Hepatocyte (in vitro differentiated cells): ENCODE data around the gene FXYD1. TPM values are rescaled to one million over a fixed set of nuclear protein-coding genes. Genes with fewer than 3 reads are reported as not detected.

Experiments
- DNase-seq: peaks from one replicate; pipeline ENCODE4 v3.0.0-alpha.2; 2016; ENCODE audit warnings: low spot score
- H2AFZ ChIP-seq: fragments of 200-600 bp; sonication (generic); 2 replicates; pipeline ENCODE4 v1.6.0; 2016; ENCODE audit warnings: antibody characterized with exemption, mild to moderate bottlenecking
- H3K27ac ChIP-seq: fragments of 200-600 bp; sonication (generic); 2 replicates; pipeline ENCODE4 v1.5.1; 2016; ENCODE audit warnings: mild to moderate bottlenecking
- H3K27me3 ChIP-seq: fragments of 200-600 bp; sonication (generic); 2 replicates; pipeline ENCODE4 v1.6.1; 2016
- H3K36me3 ChIP-seq: fragments of 200-600 bp; sonication (generic); replicated peaks from 2 replicates; pipeline ENCODE4 v1.5.1; 2016; ENCODE audit warnings: low read depth; ENCODE audit not compliant: insufficient read depth
- H3K4me1 ChIP-seq: fragments of 200-600 bp; sonication (generic); 2 replicates; pipeline ENCODE4 v1.5.1; 2016; ENCODE audit warnings: mild to moderate bottlenecking, moderate library complexity; ENCODE audit not compliant: insufficient read depth
- H3K4me2 ChIP-seq: fragments of 200-600 bp; sonication (generic); 2 replicates; pipeline ENCODE4 v1.6.0; 2016
- H3K4me3 ChIP-seq: fragments of 200-600 bp; sonication (generic); 2 replicates; pipeline ENCODE4 v1.5.1; 2016; ENCODE audit warnings: mild to moderate bottlenecking
- H3K79me2 ChIP-seq: fragments of 200-600 bp; sonication (generic); 2 replicates; pipeline ENCODE4 v1.6.0; 2017; ENCODE audit warnings: mild to moderate bottlenecking
- H3K9me2 ChIP-seq: fragments of 200-600 bp; sonication (generic); replicated peaks from 2 replicates; pipeline ENCODE4 v1.6.0; 2017; ENCODE audit warnings: mild to moderate bottlenecking; ENCODE audit not compliant: insufficient read depth
- H3K9me3 ChIP-seq: fragments of 200-600 bp; sonication (generic); 2 replicates; pipeline ENCODE4 v1.5.1; 2016; ENCODE audit warnings: low read depth, mild to moderate bottlenecking
- H4K20me1 ChIP-seq: fragments of 200-600 bp; sonication (generic); 2 replicates; pipeline ENCODE4 v1.6.0; 2016; ENCODE audit warnings: mild to moderate bottlenecking; ENCODE audit not compliant: insufficient read depth, poor library complexity, severe bottlenecking
- EZH2 ChIP-seq: fragments of 200-600 bp; sonication (generic); IDR thresholded peaks from 2 replicates; pipeline ENCODE4 v1.6.1; 2016; ENCODE audit warnings: antibody characterized with exemption, mild to moderate bottlenecking, borderline replicate concordance
- EZH2phosphoT487 ChIP-seq: fragments of 200-600 bp; sonication (generic); IDR thresholded peaks from one replicate; pipeline ENCODE4 v1.6.1; 2018; ENCODE audit warnings: antibody characterized with exemption, mild to moderate bottlenecking, low read depth, moderate library complexity; ENCODE audit not compliant: unreplicated experiment, severe bottlenecking
- WGBS: methylation state at CpG from one replicate; pipeline ENCODE4 v1.1.6; 2016; ENCODE audit warnings: low lambda C conversion rate; ENCODE audit errors: missing lambda C conversion rate; 5-methylcytosine and 5-hydroxymethylcytosine counted together
- polyA plus RNA-seq: library from polyadenylated mRNA; unstranded; fragments of >200 nt; fragmentation: Nextera tagmentation; extraction: Ambion mirVana; gene quantifications from 2 replicates; pipeline ENCODE4 v1.2.1, GENCODE V29; 2016
- total RNA-seq: library from RNA; depleted of rRNA; stranded (reverse); fragments of >200 nt; gene quantifications from 2 replicates; pipeline ENCODE4 v1.2.3, GENCODE V29; 2014
- TF ChIP-seq, protein P1 (sequence below): fragments of 200-600 bp; sonication (generic); IDR thresholded peaks from 2 replicates; pipeline ENCODE4 v1.5.1; 2016; ENCODE audit warnings: antibody characterized with exemption, mild to moderate bottlenecking; ENCODE audit not compliant: poor library complexity

The FXYD1 gene
- total and polyA plus RNA-seq, 2 experiments from 2014 or later = 2.9 to 22.0 TPM

DNA sequence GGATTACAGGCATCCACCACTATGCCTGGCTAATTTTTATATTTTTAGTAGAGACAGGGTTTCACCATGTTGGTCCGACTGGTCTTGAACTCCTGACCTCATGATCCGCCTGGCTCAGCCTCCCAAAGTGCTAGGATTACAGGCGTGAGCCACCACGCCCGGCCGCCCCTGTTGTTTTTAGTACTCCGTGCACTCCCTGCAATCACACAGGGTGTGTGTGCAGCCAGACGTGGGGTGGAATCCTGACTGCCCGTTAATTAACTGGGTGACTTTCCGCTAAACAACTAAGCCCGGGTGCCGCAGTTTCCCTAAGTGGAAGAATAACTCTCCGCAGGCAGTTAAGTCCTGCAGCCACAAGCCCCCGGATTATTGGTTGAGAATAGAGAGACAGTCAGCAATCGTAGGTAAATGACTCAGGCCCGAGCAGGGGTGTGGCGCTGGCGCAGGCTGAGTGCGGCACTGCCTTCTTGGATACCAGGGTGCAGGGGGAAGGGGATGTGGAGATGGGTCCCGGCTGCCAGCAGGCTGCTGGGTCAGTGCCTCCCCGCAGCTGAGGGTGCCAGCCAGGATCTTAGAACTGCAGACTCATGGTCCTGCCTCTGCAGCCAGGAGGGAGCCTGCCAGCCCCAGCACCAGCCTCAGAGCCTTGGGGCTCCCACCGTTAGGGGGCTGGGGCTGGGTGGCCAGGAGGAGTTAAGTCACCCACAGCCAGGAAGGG lies 29.1 kb upstream of the FXYD1 start:
- no peak overlapping the region for H2AFZ ChIP-seq
- DNase-seq = no peak
- 79% methylated on average over 22 of the region's 22 CpGs for WGBS
- H3K4me3 ChIP-seq = no peak overlapping the region
- no peak overlapping the region for H3K27ac ChIP-seq
- H3K4me1 ChIP-seq = no peaks in the 10 kb centered on the region
- no peaks in the 10 kb centered on the region for H3K9me3 ChIP-seq
- H4K20me1 ChIP-seq = no peaks in the 10 kb centered on the region
- no peak for TF ChIP-seq EZH2phosphoT487
- no peaks in the 10 kb centered on the region for H3K36me3 ChIP-seq
- H3K79me2 ChIP-seq = no peaks in the 10 kb centered on the region
- no peak overlapping the region for H3K4me2 ChIP-seq
- H3K27me3 ChIP-seq = no peaks in the 10 kb centered on the region
- H3K9me2 ChIP-seq = no peaks in the 10 kb centered on the region

DNA sequence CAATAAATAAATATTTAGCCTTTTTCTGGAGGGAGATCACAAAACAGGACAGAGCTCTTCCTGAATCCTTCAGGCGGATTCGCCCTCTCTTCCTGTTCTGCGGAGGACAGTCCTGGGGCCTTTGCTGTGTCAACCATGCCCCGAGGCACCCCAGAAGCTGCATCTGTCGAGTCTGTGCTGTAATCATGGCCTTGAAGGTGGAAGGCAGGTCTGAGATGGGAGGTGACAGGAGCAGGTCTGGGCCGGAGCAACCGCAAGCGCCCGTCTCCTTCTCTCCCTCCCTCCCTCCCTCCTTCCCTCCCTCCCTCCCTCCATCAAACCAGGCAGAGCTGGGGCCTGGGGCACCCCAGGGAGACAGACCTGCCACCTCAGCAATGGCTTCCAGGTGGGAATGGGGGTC lies 27.6 kb upstream of the FXYD1 start:
- Histone ChIP-seq H3K27me3 (no peaks in the 10 kb centered on the region), H4K20me1 (no peaks in the 10 kb centered on the region), H3K4me3 (no peak overlapping the region), H3K4me1 (no peaks in the 10 kb centered on the region), H3K36me3 (no peaks in the 10 kb centered on the region), H3K9me3 (no peaks in the 10 kb centered on the region), H3K4me2 (no peak overlapping the region), H3K9me2 (no peaks in the 10 kb centered on the region), H3K79me2 (peaks cover 3% of the 10 kb centered on the region), H2AFZ (no peak overlapping the region), H3K27ac (no peak overlapping the region)
- TF ChIP-seq, protein P1, sequence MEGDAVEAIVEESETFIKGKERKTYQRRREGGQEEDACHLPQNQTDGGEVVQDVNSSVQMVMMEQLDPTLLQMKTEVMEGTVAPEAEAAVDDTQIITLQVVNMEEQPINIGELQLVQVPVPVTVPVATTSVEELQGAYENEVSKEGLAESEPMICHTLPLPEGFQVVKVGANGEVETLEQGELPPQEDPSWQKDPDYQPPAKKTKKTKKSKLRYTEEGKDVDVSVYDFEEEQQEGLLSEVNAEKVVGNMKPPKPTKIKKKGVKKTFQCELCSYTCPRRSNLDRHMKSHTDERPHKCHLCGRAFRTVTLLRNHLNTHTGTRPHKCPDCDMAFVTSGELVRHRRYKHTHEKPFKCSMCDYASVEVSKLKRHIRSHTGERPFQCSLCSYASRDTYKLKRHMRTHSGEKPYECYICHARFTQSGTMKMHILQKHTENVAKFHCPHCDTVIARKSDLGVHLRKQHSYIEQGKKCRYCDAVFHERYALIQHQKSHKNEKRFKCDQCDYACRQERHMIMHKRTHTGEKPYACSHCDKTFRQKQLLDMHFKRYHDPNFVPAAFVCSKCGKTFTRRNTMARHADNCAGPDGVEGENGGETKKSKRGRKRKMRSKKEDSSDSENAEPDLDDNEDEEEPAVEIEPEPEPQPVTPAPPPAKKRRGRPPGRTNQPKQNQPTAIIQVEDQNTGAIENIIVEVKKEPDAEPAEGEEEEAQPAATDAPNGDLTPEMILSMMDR = no peak
- no peak for TF ChIP-seq EZH2
- no peak for TF ChIP-seq EZH2phosphoT487
- DNase-seq = no peak
- WGBS = 66% methylated on average over 5 of the region's 9 CpGs

DNA sequence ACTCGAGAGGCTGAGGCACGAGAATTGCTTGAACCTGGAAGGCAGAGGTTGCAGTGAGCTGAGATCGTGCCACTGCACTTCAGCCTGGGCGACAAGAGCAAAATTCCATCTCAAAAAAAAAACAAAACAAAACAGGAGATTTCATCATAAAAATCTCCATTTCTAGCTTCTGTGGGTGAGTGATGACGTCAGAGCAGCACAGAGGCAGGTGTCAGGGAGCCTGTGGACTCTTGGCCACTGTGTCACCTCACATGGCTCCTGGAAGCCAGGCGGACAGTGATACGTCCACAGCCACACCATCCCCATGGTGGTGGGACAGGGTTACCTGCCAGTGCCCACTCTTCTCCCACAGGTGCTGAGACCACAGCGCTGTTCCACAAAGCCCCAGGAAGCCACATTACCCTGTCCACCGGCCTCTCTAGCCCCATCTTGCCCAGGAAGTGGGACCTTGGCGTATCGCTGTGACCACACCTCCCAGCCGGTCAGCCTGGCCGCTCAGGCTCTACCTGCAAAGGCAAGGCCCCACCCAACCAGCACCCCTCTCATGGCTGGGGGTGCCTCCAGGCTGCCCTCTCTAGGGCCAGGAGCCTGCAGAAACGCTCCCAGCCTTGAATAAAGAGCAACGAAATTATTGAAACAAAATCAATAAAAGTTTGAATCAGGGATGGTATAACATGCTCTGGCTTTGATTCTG lies 25.5 kb upstream of the FXYD1 start:
- no peak for DNase-seq
- TF ChIP-seq EZH2 = no peak
- no peak for TF ChIP-seq EZH2phosphoT487
- TF ChIP-seq, protein P1 = no peak
- Histone ChIP-seq H3K4me1 (peaks cover under 1% of the 10 kb centered on the region), H3K27ac (no peak overlapping the region), H3K4me3 (no peak overlapping the region), H3K4me2 (no peak overlapping the region), H3K9me3 (no peaks in the 10 kb centered on the region), H3K27me3 (no peaks in the 10 kb centered on the region), H3K36me3 (no peaks in the 10 kb centered on the region), H2AFZ (no peak overlapping the region), H3K9me2 (no peaks in the 10 kb centered on the region), H3K79me2 (peaks cover 17% of the 10 kb centered on the region), H4K20me1 (no peaks in the 10 kb centered on the region)
- WGBS = 92% methylated on average over 15 of the region's 15 CpGs
